B cell (primary cell): ENCODE results near the gene ZNF256. TPM values are rescaled to one million over a fixed set of nuclear protein-coding genes. Genes with fewer than 3 reads are reported as not detected.

Experiments
- polyA plus RNA-seq: library from polyadenylated mRNA; depleted of rRNA; stranded (reverse); fragments of >200 nt; gene quantifications from 2 replicates; pipeline ENCODE4 v1.2.3, GENCODE V29; 2012
- total RNA-seq, 2 donors: library from RNA; stranded (reverse); fragments of 120-200 nt in 1 of 2; gene quantifications; 1 replicate in 1 of 2; 2 replicates in 1 of 2; pipeline versions ENCODE4 v1.2.3 to v1.2.4, GENCODE V29; 2013 to 2022

Gene ZNF256
- total and polyA plus RNA-seq, 2 donors (not counting 1 experiment from before 2014, with no cell fraction given): 10.0 to 18.3 TPM

Other genes with a start within 250 kb of the ZNF256 start
- gene ZNF154, start 238.5 kb downstream of the ZNF256 start, total RNA-seq: 40.4 and 42.8 TPM in 2 replicates
- gene ZNF154, start 238.5 kb downstream of the ZNF256 start, polyA plus RNA-seq: 21.9 and 25.4 TPM in 2 replicates
- 43.3 and 44.2 TPM in 2 replicates for gene ZNF671, start 220.1 kb downstream of the ZNF256 start, total RNA-seq
- gene ZNF671, start 220.1 kb downstream of the ZNF256 start, polyA plus RNA-seq: 15.9 and 17.0 TPM in 2 replicates
- gene ZNF776, start 200.9 kb downstream of the ZNF256 start, total RNA-seq: 47.5 and 51.6 TPM in 2 replicates
- 15.6 and 22.6 TPM in 2 replicates for gene ZNF776, start 200.9 kb downstream of the ZNF256 start, polyA plus RNA-seq
- 48.0 and 51.3 TPM in 2 replicates for gene ZNF586, start 178.0 kb downstream of the ZNF256 start, total RNA-seq
- gene ZNF586, start 178.0 kb downstream of the ZNF256 start, polyA plus RNA-seq: 18.0 and 28.4 TPM in 2 replicates
- gene ZNF552, start 132.8 kb downstream of the ZNF256 start, total RNA-seq: 21.7 and 29.9 TPM in 2 replicates
- 6.7 and 8.1 TPM in 2 replicates for gene ZNF552, start 132.8 kb downstream of the ZNF256 start, polyA plus RNA-seq
- 29.1 and 31.5 TPM in 2 replicates for gene ZNF587B, start 117.4 kb downstream of the ZNF256 start, total RNA-seq
- gene ZNF587B, start 117.4 kb downstream of the ZNF256 start, polyA plus RNA-seq: 9.9 and 18.1 TPM in 2 replicates
- gene ZNF587, start 97.8 kb downstream of the ZNF256 start, total RNA-seq: 72.9 and 77.6 TPM in 2 replicates
- gene ZNF587, start 97.8 kb downstream of the ZNF256 start, polyA plus RNA-seq: 16.6 and 17.0 TPM in 2 replicates
- 83.9 and 95.1 TPM in 2 replicates for gene ZNF814, start 58.7 kb downstream of the ZNF256 start, total RNA-seq
- gene ZNF814, start 58.7 kb downstream of the ZNF256 start, polyA plus RNA-seq: 27.7 and 28.9 TPM in 2 replicates
- gene ZNF417, start 31.1 kb downstream of the ZNF256 start, total RNA-seq: 52.6 and 54.4 TPM in 2 replicates
- 8.9 and 12.3 TPM in 2 replicates for gene ZNF417, start 31.1 kb downstream of the ZNF256 start, polyA plus RNA-seq
- gene ZNF418, start 12.3 kb downstream of the ZNF256 start, total RNA-seq: 35.8 and 38.9 TPM in 2 replicates
- gene ZNF418, start 12.3 kb downstream of the ZNF256 start, polyA plus RNA-seq: 10.3 and 12.2 TPM in 2 replicates
- gene C19orf18, start 26.8 kb upstream of the ZNF256 start, total RNA-seq: 1.7 and 2.2 TPM in 2 replicates
- 0.53 TPM in 1 of 2 replicates, not detected in the other for gene C19orf18, start 26.8 kb upstream of the ZNF256 start, polyA plus RNA-seq
- gene ZNF606, start 55.1 kb upstream of the ZNF256 start, total RNA-seq: 48.1 and 48.4 TPM in 2 replicates
- 11.5 and 12.4 TPM in 2 replicates for gene ZNF606, start 55.1 kb upstream of the ZNF256 start, polyA plus RNA-seq
- not detected in 2 replicates for gene ZSCAN1, start 86.3 kb upstream of the ZNF256 start, total RNA-seq
- 0.13 TPM in 1 of 2 replicates, not detected in the other for gene ZSCAN1, start 86.3 kb upstream of the ZNF256 start, polyA plus RNA-seq
- gene ZNF135, start 111.6 kb upstream of the ZNF256 start, total RNA-seq: 10.0 and 10.1 TPM in 2 replicates
- 8.9 and 9.2 TPM in 2 replicates for gene ZNF135, start 111.6 kb upstream of the ZNF256 start, polyA plus RNA-seq
- 84.9 and 90.5 TPM in 2 replicates for gene ZSCAN18, start 150.5 kb upstream of the ZNF256 start, total RNA-seq
- gene ZSCAN18, start 150.5 kb upstream of the ZNF256 start, polyA plus RNA-seq: 81.0 and 134 TPM in 2 replicates
- 12.5 and 17.6 TPM in 2 replicates for gene ZNF329, start 203.1 kb upstream of the ZNF256 start, total RNA-seq
- gene ZNF329, start 203.1 kb upstream of the ZNF256 start, polyA plus RNA-seq: 5.4 and 8.0 TPM in 2 replicates
- gene ZNF274, start 235.4 kb upstream of the ZNF256 start, total RNA-seq: 83.7 and 85.4 TPM in 2 replicates
- gene ZNF274, start 235.4 kb upstream of the ZNF256 start, polyA plus RNA-seq: 51.5 and 53.3 TPM in 2 replicates